HepG2 (cell line): ENCODE measurements around the gene ANKS1B. TPM values are rescaled to one million over a fixed set of nuclear protein-coding genes. Genes with fewer than 3 reads are reported as not detected.

ENCODE experiments used
- ATAC-seq: fragments of 200-7000 bp; cut with Tn5 transposase; 3 replicates; pipeline ENCODE4 v1.9.1; 2020; ENCODE audit warnings: mild to moderate bottlenecking, moderate library complexity
- BruUV-seq: library from RNA; stranded (reverse); fragments of 400-500 nt; replicated peaks from 2 replicates; lab custom pipeline; 2021; lab: Mats Ljungman, UMichigan
- CTCF ChIA-PET: fragments of 300-600 bp; formaldehyde crosslinking; extraction: SDS; loops from one replicate; lab custom pipeline; 2021; ENCODE audit warnings: low total read pairs, inconsistent platforms, low intra/inter-chr PET ratio; lab: Yijun Ruan, JAX
- POLR2A ChIA-PET: fragments of 350-600 bp; sonication (Branson Sonifier 250); formaldehyde crosslinking; loops from one replicate; lab custom pipeline; 2020; ENCODE audit warnings: antibody characterized with exemption, inconsistent platforms; lab: Yijun Ruan, JAX
- DNase-seq: peaks from one replicate; pipeline ENCODE4 v3.0.0-alpha.2; 2015; ENCODE audit warnings: low spot score
- FAIRE-seq: peaks from 3 replicates; lab custom pipeline; 2011; peaks lifted over from hg19 to GRCh38; lab: Jason Lieb, UNC
- H2AFZ ChIP-seq: one replicate; pipeline ENCODE4 v1.6.1; 2011; ENCODE audit warnings: low read length, inconsistent platforms
- H3K27ac ChIP-seq: fragments of 300-600 bp; 3 replicates; pipeline ENCODE4 v1.8.0; 2011; ENCODE audit warnings: mixed run types, mild to moderate bottlenecking, mixed read lengths, low read length, inconsistent platforms; ENCODE audit not compliant: insufficient read depth; ENCODE audit errors: extremely low read length
- H3K27me3 ChIP-seq, 2 experiments: fragments of 200-600 bp in 1 of 2; 2 replicates in 1 of 2; 3 replicates in 1 of 2; pipeline versions ENCODE4 v1.6.0 to v1.8.0; 2011; ENCODE audit warnings: low read length in 2 of 2, mild to moderate bottlenecking in 2 of 2, moderate library complexity in 2 of 2, inconsistent platforms in 1 of 2; ENCODE audit not compliant: insufficient read depth in 2 of 2, control insufficient read depth in 1 of 2
- H3K36me3 ChIP-seq, 2 experiments: fragments of 200-600 bp in 1 of 2; replicated peaks in 1 of 2; 2 replicates in 1 of 2; 3 replicates in 1 of 2; pipeline versions ENCODE4 v1.5.1 to v1.8.0; 2011; ENCODE audit warnings: low read length in 2 of 2, inconsistent platforms in 1 of 2; ENCODE audit not compliant: insufficient read depth in 2 of 2, control insufficient read depth in 1 of 2
- H3K4me1 ChIP-seq: 2 replicates; pipeline ENCODE4 v1.5.1; 2012; ENCODE audit warnings: low read length, inconsistent platforms; ENCODE audit not compliant: insufficient read depth
- H3K4me2 ChIP-seq: 2 replicates; pipeline ENCODE4 v1.6.0; 2011; ENCODE audit warnings: low read depth, low read length, inconsistent platforms
- H3K4me3 ChIP-seq, 3 experiments: fragments of 200-600 bp in 1 of 3; sonication (generic), shearing (Covaris generic) in 1 of 3; replicated peaks in 1 of 3; 2 replicates each; pipeline ENCODE4 v1.5.1; 2011 to 2016; ENCODE audit warnings: low read length in 3 of 3, inconsistent platforms in 2 of 3, low read depth in 2 of 3, mild to moderate bottlenecking in 2 of 3, control low read depth in 1 of 3, mixed read lengths in 1 of 3; ENCODE audit not compliant: insufficient read depth in 1 of 3
- H3K79me2 ChIP-seq: one replicate; pipeline ENCODE4 v1.6.1; 2011; ENCODE audit warnings: low read length, inconsistent platforms; ENCODE audit not compliant: insufficient read depth
- H3K9ac ChIP-seq: 2 replicates; pipeline ENCODE4 v1.6.0; 2011; ENCODE audit warnings: mild to moderate bottlenecking, low read depth, low read length, inconsistent platforms; ENCODE audit not compliant: insufficient read depth
- H3K9me3 ChIP-seq: 2 replicates; pipeline ENCODE4 v1.5.1; 2012; ENCODE audit warnings: mild to moderate bottlenecking, low read length
- H4K20me1 ChIP-seq: 2 replicates; pipeline ENCODE4 v1.6.0; 2011; ENCODE audit warnings: inconsistent platforms, mild to moderate bottlenecking, low read length, moderate library complexity; ENCODE audit not compliant: insufficient read depth
- DZIP1 ChIP-seq: sonication (generic); formaldehyde crosslinking; IDR thresholded peaks from 2 replicates; pipeline ENCODE4 v1.5.0; 2020; ENCODE audit warnings: mild to moderate bottlenecking, missing genetic modification reagents
- HNRNPL ChIP-seq: fragments of 200-400 bp; formaldehyde crosslinking; IDR thresholded peaks from 2 replicates; pipeline ENCODE4 v1.6.1; 2017; ENCODE audit warnings: mild to moderate bottlenecking, low read depth, low read length
- ZNF784 ChIP-seq: sonication (generic); formaldehyde crosslinking; IDR thresholded peaks from 2 replicates; pipeline ENCODE4 v1.5.1; 2020; ENCODE audit warnings: missing genetic modification reagents, mild to moderate bottlenecking, borderline replicate concordance
- WGBS: methylation state at CpG from one replicate; pipeline ENCODE4 v1.1.6; 2017; ENCODE audit warnings: low lambda C conversion rate; 5-methylcytosine and 5-hydroxymethylcytosine counted together
- in situ Hi-C: cut with HindIII; loops from 2 replicates; pipeline ENCODE4 v1.10.0; 2017; ENCODE audit warnings: low pct_unique_long_range_greater_than_20kb; ENCODE audit not compliant: extremely low pct_ligation_motif_present
- intact Hi-C: fragments of 100-400 bp; cut with micrococcal nuclease; formaldehyde crosslinking; loops from one replicate; pipeline ENCODE4 v1.10.0; 2022; ENCODE audit not compliant: unreplicated experiment
- polyA plus RNA-seq, 8 experiments: library from polyadenylated mRNA; depleted of rRNA in 3 of 8; stranded (reverse) in 7 of 8; unstranded in 1 of 8; fragments of >200 nt; fragmentation: Illumina TruSeq in 4 of 8; extraction: Trizol in 4 of 8; gene quantifications; 2 replicates each; pipeline versions ENCODE4 v1.2.1 to v1.2.3, GENCODE V29; 2011 to 2016; ENCODE audit warnings: low read depth in 4 of 8, missing spikeins in 1 of 8, mixed read lengths in 1 of 8; ENCODE audit not compliant: insufficient read depth in 1 of 8
- total RNA-seq, 5 experiments: library from RNA; depleted of rRNA; stranded (reverse); fragments of >200 nt; fragmentation: Illumina TruSeq; extraction: Trizol; gene quantifications; 2 replicates each; pipeline ENCODE4 v1.2.3, GENCODE V29; 2016; ENCODE audit warnings: low read depth in 1 of 5
- TF ChIP-seq, protein P1 (sequence below): sonication (generic); formaldehyde crosslinking; IDR thresholded peaks from 2 replicates; pipeline ENCODE4 v1.4.0; 2020; ENCODE audit warnings: missing genetic modification reagents

The ANKS1B gene
- total and polyA plus RNA-seq, 2 of the 13 experiments (the other 11 are each of a cell fraction or from before 2014, with no cell fraction given): 0.15 TPM; not detected in 1

DNA sequence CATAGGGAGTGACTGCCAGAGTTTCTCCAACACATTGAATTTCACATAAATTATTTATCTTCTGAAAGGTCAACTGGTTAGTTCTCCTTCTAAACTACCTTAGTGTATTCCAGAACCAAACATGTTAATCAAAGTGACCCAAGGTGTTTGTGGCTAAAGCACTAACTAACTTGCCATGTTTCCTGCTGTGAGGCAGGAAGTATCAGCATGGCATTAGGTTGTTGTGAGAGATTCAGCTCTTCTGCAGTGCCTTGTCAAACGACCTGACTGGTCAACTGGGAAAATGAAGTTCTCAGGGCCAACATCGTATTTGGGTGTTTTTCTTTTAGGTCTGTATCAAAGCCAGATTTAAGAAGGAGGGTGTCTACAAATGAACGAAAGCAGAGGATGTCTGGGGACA, 891.6 kb downstream of the ANKS1B start:
- in situ Hi-C loops: no loop called here
- CTCF ChIA-PET: no interaction called here
- FAIRE-seq: no peak

More for the DNA sequence above, 891.6 kb downstream of the ANKS1B start:
- no peak overlapping the region for H3K4me3 ChIP-seq
- H3K9me3 ChIP-seq: no peaks in the 10 kb centered on the region
- intact Hi-C loops: no loop called here
- ATAC-seq: no peak
- WGBS: 0% methylated on average over 3 of the region's 3 CpGs
- H2AFZ ChIP-seq: no peak overlapping the region
- H3K79me2 ChIP-seq: no peaks in the 10 kb centered on the region
- TF ChIP-seq, protein P1, sequence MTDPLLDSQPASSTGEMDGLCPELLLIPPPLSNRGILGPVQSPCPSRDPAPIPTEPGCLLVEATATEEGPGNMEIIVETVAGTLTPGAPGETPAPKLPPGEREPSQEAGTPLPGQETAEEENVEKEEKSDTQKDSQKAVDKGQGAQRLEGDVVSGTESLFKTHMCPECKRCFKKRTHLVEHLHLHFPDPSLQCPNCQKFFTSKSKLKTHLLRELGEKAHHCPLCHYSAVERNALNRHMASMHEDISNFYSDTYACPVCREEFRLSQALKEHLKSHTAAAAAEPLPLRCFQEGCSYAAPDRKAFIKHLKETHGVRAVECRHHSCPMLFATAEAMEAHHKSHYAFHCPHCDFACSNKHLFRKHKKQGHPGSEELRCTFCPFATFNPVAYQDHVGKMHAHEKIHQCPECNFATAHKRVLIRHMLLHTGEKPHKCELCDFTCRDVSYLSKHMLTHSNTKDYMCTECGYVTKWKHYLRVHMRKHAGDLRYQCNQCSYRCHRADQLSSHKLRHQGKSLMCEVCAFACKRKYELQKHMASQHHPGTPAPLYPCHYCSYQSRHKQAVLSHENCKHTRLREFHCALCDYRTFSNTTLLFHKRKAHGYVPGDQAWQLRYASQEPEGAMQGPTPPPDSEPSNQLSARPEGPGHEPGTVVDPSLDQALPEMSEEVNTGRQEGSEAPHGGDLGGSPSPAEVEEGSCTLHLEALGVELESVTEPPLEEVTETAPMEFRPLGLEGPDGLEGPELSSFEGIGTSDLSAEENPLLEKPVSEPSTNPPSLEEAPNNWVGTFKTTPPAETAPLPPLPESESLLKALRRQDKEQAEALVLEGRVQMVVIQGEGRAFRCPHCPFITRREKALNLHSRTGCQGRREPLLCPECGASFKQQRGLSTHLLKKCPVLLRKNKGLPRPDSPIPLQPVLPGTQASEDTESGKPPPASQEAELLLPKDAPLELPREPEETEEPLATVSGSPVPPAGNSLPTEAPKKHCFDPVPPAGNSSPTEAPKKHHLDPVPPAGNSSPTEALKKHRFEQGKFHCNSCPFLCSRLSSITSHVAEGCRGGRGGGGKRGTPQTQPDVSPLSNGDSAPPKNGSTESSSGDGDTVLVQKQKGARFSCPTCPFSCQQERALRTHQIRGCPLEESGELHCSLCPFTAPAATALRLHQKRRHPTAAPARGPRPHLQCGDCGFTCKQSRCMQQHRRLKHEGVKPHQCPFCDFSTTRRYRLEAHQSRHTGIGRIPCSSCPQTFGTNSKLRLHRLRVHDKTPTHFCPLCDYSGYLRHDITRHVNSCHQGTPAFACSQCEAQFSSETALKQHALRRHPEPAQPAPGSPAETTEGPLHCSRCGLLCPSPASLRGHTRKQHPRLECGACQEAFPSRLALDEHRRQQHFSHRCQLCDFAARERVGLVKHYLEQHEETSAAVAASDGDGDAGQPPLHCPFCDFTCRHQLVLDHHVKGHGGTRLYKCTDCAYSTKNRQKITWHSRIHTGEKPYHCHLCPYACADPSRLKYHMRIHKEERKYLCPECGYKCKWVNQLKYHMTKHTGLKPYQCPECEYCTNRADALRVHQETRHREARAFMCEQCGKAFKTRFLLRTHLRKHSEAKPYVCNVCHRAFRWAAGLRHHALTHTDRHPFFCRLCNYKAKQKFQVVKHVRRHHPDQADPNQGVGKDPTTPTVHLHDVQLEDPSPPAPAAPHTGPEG: no peak
- TF ChIP-seq DZIP1 (CRISPR knock-in tag) (no peak), HNRNPL (no peak), ZNF784 (CRISPR knock-in tag) (no peak)
- TF ChIP-seq, all 625 proteins: peak for 0
- no TSS peak for BruUV-seq
- Histone ChIP-seq H4K20me1 (no peaks in the 10 kb centered on the region), H3K27ac (no peak overlapping the region), H3K27me3 (no peaks in the 10 kb centered on the region; a peak in 1 of 5 replicates), H3K4me2 (no peak overlapping the region), H3K36me3 (no peaks in the 10 kb centered on the region), H3K4me1 (no peaks in the 10 kb centered on the region), H3K9ac (no peak overlapping the region)
- POLR2A ChIA-PET: no interaction called here
- no peak for DNase-seq
